ENCODE results near the gene HOMER1. TPM values are rescaled to one million over a fixed set of nuclear protein-coding genes. Genes with fewer than 3 reads are reported as not detected.

Gene HOMER1
- total RNA-seq, 1 donor from 2014 or later, result 22.3 TPM

- Mint-ChIP-seq H3K9me3 (ENCODE audit: low read depth) (no peaks in the 10 kb centered on the region), H3K27me3 (no peaks in the 10 kb centered on the region), H3K36me3 (ENCODE audit: insufficient read depth) (peaks cover 4% of the 10 kb centered on the region), H3K4me1 (ENCODE audit: low read depth) (no peaks in the 10 kb centered on the region), H3K27ac (no peak overlapping the region), H3K4me3 (ENCODE audit: low read depth) (no peak overlapping the region)
- DNase-seq (ENCODE audit: low spot score, unreplicated experiment), result no peak
- TF ChIP-seq CTCF (IDR thresholded peaks at IDR 0.05; ENCODE audit: unreplicated experiment), result no peak
Measured at GRCh38 chr5:79430196-79430595, 83.7 kb downstream of the HOMER1 start.

GRCh38 chr5:79423296-79423695, 90.6 kb downstream of the HOMER1 start:
- H3K27ac Mint-ChIP-seq, result no peak overlapping the region
- no peaks in the 10 kb centered on the region for H3K27me3 Mint-ChIP-seq
- no peak for TF ChIP-seq CTCF (IDR thresholded peaks at IDR 0.05; ENCODE audit: unreplicated experiment)
- no peak overlapping the region for H3K4me3 Mint-ChIP-seq (ENCODE audit: low read depth)
- H3K4me1 Mint-ChIP-seq (ENCODE audit: low read depth), result no peaks in the 10 kb centered on the region
- no peak for DNase-seq (ENCODE audit: low spot score, unreplicated experiment)
- no peaks in the 10 kb centered on the region for H3K9me3 Mint-ChIP-seq (ENCODE audit: low read depth)
- peaks cover 6% of the 10 kb centered on the region for H3K36me3 Mint-ChIP-seq (ENCODE audit: insufficient read depth)

- no peak for TF ChIP-seq CTCF (IDR thresholded peaks at IDR 0.05; ENCODE audit: unreplicated experiment)
- Mint-ChIP-seq H3K4me1 (ENCODE audit: low read depth) (no peaks in the 10 kb centered on the region), H3K36me3 (ENCODE audit: insufficient read depth) (peaks cover 6% of the 10 kb centered on the region), H3K27me3 (no peaks in the 10 kb centered on the region), H3K27ac (peak overlapping the region; percentile 1), H3K4me3 (ENCODE audit: low read depth) (no peak overlapping the region), H3K9me3 (ENCODE audit: low read depth) (no peaks in the 10 kb centered on the region)
- DNase-seq (ENCODE audit: low spot score, unreplicated experiment), result no peak
Measured at GRCh38 chr5:79420248-79420647, 93.7 kb downstream of the HOMER1 start.

GRCh38 chr5:79418276-79418675, 95.7 kb downstream of the HOMER1 start:
- DNase-seq (ENCODE audit: low spot score, unreplicated experiment), result no peak
- no peaks in the 10 kb centered on the region for H3K9me3 Mint-ChIP-seq (ENCODE audit: low read depth)
- no peak overlapping the region for H3K27ac Mint-ChIP-seq
- no peaks in the 10 kb centered on the region for H3K36me3 Mint-ChIP-seq (ENCODE audit: insufficient read depth)
- TF ChIP-seq CTCF (IDR thresholded peaks at IDR 0.05; ENCODE audit: unreplicated experiment), result no peak
- no peak overlapping the region for H3K4me3 Mint-ChIP-seq (ENCODE audit: low read depth)
- H3K4me1 Mint-ChIP-seq (ENCODE audit: low read depth), result peaks cover 2% of the 10 kb centered on the region
- H3K27me3 Mint-ChIP-seq, result no peaks in the 10 kb centered on the region

GRCh38 chr5:79417495-79417894, 96.4 kb downstream of the HOMER1 start:
- Mint-ChIP-seq H3K27me3 (no peaks in the 10 kb centered on the region), H3K36me3 (ENCODE audit: insufficient read depth) (no peaks in the 10 kb centered on the region), H3K4me1 (ENCODE audit: low read depth) (peaks cover 2% of the 10 kb centered on the region)

More at GRCh38 chr5:79417495-79417894, 96.4 kb downstream of the HOMER1 start:
- no peak for TF ChIP-seq CTCF (IDR thresholded peaks at IDR 0.05; ENCODE audit: unreplicated experiment)
- H3K9me3 Mint-ChIP-seq (ENCODE audit: low read depth), result no peaks in the 10 kb centered on the region
- no peak for DNase-seq (ENCODE audit: low spot score, unreplicated experiment)
- no peak overlapping the region for H3K4me3 Mint-ChIP-seq (ENCODE audit: low read depth)
- no peak overlapping the region for H3K27ac Mint-ChIP-seq
